Fibroblast of villous mesenchyme (primary cell): ENCODE measurements around the gene ZFP30. TPM values are rescaled to one million over a fixed set of nuclear protein-coding genes. Genes with fewer than 3 reads are reported as not detected.

ENCODE experiments used
- DNase-seq: peaks from one replicate; pipeline ENCODE4 v3.0.0-alpha.2; 2010; ENCODE audit warnings: low read depth
- H3K4me3 ChIP-seq: 2 replicates; pipeline ENCODE4 v1.5.1; 2011; ENCODE audit warnings: low read depth, mild to moderate bottlenecking, low read length
- total RNA-seq: library from RNA; depleted of rRNA; stranded (reverse); fragments of >200 nt; gene quantifications from 2 replicates; pipeline ENCODE4 v1.2.3, GENCODE V29; 2012
- TF ChIP-seq, protein P1 (sequence below): IDR thresholded peaks from 2 replicates; pipeline ENCODE4 v1.5.1; 2012; ENCODE audit warnings: low read depth, mild to moderate bottlenecking, low read length; ENCODE audit not compliant: insufficient read depth

ZFP30 gene
- 21.6 and 25.1 TPM in 2 replicates for total RNA-seq

DNA sequence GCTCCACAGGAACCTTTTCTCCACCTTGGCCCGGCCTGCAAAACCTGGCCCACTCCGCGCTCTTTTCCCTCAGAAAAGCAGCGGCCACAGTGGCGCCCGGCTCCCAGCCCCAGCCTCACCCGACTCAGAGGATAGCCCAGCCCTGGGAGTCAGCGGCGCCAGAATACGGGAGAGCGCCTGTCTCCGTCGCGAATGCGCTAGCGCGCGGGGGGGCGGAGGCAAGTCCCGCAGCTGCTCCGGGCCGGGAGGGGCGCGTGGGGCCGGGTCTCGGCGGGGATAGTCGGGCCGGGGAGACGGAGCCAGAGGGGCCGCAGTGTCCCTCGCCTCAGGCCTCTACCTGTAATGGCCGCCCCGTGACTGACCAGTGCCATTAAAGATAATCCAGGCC lies at the start of gene ZFP30:
Gene ZFP30, minus strand, starts transcription at position 165 of the 388 bp plus-strand sequence. CDS start 7,643 bp downstream, outside the sequence.
- TF ChIP-seq, protein P1, sequence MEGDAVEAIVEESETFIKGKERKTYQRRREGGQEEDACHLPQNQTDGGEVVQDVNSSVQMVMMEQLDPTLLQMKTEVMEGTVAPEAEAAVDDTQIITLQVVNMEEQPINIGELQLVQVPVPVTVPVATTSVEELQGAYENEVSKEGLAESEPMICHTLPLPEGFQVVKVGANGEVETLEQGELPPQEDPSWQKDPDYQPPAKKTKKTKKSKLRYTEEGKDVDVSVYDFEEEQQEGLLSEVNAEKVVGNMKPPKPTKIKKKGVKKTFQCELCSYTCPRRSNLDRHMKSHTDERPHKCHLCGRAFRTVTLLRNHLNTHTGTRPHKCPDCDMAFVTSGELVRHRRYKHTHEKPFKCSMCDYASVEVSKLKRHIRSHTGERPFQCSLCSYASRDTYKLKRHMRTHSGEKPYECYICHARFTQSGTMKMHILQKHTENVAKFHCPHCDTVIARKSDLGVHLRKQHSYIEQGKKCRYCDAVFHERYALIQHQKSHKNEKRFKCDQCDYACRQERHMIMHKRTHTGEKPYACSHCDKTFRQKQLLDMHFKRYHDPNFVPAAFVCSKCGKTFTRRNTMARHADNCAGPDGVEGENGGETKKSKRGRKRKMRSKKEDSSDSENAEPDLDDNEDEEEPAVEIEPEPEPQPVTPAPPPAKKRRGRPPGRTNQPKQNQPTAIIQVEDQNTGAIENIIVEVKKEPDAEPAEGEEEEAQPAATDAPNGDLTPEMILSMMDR = no peak
- peak; percentile 90 for DNase-seq
- peak within 1 kb of the TSS; percentile 88 for H3K4me3 ChIP-seq

DNA sequence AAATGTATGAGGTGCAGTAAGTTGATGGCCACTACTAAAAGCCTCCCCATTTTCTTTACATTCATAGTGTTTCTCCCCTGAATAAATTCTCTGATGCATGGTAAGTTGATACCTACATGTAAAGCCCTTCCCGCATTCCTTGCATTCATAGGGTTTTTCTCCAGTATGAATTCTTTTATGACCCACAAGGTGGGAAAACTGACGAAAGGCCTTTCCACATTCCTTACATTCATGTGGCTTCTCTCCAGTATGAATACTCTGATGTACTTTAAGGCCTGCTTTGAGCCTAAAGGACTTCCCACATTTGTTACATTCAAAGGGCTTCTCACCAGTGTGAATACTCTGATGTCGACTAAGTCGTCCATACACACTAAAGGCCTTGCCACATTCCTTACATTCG lies 43.8 kb upstream of the ZFP30 start:
- TF ChIP-seq, protein P1 = no peak
- no peak for DNase-seq
- H3K4me3 ChIP-seq = no peak overlapping the region

DNA sequence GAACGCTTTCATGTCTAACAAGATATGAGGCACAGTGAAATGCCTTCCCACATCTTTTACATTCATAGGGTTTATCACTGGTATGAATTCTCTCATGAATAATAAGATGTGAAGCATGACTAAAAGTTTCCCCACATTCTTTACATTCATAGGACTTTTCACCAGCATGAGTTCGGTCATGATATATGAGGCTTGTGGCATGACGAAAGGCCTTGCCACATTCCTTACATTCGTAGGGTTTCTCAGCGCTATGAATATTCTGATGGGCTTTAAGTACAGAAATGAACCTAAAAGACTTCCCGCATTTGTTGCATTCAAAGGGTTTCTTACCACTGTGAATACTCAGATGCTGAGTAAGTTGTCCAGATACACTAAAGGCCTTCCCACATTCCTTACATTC lies 43.0 kb upstream of the ZFP30 start:
- no peak overlapping the region for H3K4me3 ChIP-seq
- no peak for DNase-seq
- TF ChIP-seq, protein P1 = no peak

DNA sequence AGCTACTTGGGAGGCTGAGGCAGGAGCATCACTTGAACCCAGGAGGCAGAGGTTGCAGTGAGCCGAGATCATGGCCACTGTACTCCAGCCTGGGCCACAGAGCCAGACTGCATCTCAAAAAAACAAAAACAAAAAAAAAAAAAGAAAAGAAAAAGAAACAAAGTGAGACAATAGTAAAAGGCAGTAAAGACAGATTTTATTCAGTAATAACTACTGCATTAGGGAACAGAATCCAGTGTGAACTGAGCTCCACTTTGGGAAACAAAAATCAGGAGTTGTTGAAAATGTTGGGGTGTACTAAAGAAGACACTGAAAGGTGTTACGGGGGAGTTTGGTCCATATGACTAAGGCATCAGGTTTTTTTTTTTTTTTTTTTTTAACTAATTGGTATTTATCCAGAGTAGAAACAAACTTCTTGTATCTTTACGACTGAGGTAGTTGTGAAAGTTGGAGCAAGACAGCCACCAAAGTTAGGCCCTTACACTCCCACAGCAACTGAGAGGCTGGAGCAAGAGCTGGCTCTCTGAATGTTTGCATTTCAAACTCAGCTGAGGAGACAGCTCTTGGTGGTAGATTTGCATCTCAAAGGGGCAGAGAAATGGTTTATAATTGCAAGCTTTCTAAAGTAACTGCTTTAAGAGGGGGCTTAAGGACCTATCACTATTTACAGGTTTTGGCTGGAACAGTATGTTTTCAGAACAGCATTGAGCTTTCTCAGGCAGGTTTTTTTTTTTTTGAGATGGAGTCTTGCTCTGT lies 40.1 kb upstream of the ZFP30 start:
- no peak for DNase-seq
- H3K4me3 ChIP-seq = no peak overlapping the region
- TF ChIP-seq, protein P1 = no peak

DNA sequence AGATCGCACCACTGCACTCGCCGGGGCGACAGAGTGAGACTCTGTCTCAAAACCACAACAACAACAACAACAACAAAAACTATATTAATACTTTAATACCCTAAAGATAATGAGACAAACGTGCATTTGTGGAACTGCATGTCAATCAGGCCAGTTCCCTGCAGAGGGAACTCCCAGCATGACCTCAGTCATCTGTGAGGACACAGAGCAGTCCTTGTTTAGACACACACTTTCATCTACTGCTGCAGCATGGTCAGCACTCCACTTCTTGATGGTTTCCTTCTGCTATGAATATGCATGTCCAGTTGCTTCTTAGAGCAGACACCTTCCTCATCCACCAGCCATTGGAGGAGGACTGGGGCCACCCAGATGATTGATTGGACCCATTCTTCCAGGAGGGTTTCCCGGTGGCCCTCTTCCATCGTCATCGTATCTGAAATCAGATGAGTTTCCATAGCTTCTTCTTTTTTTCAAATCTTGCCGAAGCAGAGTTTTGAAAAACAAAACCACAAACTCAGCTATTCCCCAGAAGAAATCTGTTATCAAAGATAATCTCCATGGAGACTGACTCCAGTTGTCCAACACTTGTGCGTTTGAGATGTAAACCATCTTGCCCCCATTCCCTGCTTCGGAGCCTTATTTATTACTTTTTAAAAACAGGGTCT lies 37.8 kb upstream of the ZFP30 start:
- TF ChIP-seq, protein P1 = no peak
- no peak overlapping the region for H3K4me3 ChIP-seq
- no peak for DNase-seq

DNA sequence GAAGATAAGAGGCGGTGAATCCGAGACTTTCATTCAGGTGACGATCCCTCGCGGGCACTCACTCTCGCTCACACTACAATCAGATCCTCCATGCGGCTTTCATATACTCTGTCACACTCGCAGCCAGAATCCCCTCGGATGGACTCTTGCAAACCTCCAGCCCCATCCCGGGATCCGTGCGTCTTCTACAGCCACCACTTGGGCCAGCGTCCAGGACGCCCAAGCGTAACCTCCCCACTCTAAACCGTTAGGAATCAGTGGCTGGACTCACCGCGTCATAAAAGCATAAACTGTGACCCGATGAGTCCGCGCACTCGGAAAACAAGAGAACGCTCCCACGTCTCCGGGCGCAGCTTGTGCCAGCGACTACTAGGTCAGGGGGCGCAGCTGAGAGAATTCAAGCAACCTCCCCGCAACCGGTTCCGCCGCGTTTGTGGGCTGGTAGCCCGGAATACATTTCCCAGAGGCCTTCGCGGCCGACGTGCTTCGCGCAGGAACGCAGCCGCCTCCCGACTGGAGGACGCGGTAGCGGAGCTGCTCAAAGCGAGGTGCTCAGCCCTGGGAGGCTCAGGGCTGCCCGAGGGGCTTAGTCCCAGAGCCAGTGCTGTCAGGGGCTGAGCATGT lies 36.7 kb upstream of the ZFP30 start:
- peak overlapping the region; percentile 64 for H3K4me3 ChIP-seq
- DNase-seq = peak; percentile 88
- TF ChIP-seq, protein P1 = peak; percentile 6
